ENCODE results near the gene PLS3. TPM values are rescaled to one million over a fixed set of nuclear protein-coding genes. Genes with fewer than 3 reads are reported as not detected.
A peak's percentile ranks its signal among the peaks of the same experiment; 100 is the strongest.

PLS3 gene
- total and polyA plus RNA-seq, 4 donors: 241 to 708 (median 430) TPM

DNA sequence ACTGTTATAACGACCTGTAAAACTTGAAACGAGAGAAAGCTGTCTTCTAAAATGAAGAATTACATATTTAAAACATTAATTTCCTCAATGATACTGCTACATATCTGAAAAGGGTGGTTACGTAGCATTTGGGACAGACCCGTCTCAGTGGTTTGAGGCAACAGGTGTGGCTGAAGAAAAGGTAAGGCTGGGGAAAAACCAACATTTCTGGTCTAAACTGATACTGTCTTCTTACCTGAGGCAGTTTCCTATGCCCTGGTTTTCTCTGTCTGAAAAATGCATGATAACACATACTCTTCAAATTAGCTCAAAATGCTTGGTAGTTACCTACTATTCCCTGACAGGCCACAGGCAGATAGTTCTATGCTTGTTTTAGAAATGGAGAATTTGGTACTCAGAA is 30.4 kb downstream of the PLS3 start:
- H3K27me3 ChIP-seq (ENCODE audit: control insufficient read depth in 1 of 2, insufficient read depth in 2 of 2, low read length in 1 of 2): no peaks in the 10 kb centered on the region
- WGBS, 2 donors: 17 to 35% methylated on average over 4 of the region's 4 CpGs
- no peak overlapping the region for H3K4me3 ChIP-seq (ENCODE audit: low read length in 2 of 2)
- DNase-seq: no peak
- ATAC-seq (ENCODE audit: low FRiP score): no peak
- no peaks in the 10 kb centered on the region for H3K9me3 ChIP-seq (ENCODE audit: control insufficient read depth, low read length)
- H3K36me3 ChIP-seq (ENCODE audit: control insufficient read depth in 1 of 2, insufficient read depth in 2 of 2, low read length in 1 of 2): no peaks in the 10 kb centered on the region
- intact Hi-C loops (cut with DNase I): no loop called here
- H3K27ac ChIP-seq (ENCODE audit: low read depth in 1 of 2, low read length in 2 of 2): peak overlapping the region in 1 of 2 donors; percentile 77
- no peaks in the 10 kb centered on the region for H3K4me1 ChIP-seq (ENCODE audit: control insufficient read depth in 1 of 2, insufficient read depth in 2 of 2, low read length in 2 of 2)

DNA sequence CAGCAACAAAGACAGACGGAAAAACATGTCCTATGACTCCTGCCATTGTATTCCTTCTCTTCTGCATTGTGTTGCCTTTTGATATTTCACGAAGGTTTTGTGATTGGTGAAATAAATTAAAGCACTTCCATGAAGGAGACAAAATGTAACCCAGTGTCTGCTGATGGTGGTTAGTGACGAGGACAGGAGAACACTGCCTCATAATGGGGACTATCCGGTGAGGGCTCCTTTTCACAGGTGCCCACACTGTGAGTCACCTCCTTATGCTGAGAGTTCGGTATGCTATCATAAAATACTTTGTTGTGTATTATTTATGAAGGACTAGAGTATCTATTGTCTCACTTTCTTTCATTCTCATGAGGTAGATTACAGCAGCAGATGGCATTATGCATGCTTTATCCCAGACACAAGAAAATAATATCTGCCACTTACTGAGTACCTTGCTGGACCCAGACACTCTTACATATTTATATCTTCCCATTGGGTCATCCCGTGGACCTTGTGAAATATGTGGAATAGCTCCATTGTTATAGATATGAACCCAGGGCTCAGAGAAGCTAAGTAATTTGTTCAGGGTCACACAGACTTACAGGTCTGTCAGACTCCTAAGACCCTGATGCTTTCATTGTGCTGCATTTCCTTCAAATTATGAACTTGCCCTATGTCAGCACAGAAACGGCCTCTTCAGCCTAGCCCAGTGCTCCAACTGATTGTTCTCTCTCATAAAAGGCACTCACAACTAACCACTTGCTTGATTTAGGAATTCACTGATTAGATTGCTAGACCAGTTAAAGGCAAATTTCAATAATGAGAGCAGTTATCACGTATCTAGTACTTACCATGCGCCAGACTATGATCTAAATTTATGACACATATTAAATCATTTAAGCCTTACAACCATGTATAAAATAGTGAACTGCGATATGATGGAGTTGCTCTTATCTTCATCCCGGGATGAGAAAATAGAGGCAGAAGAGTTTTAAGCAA is 31.2 kb downstream of the PLS3 start:
- peak overlapping the region; percentile 77 to 84 for H3K27ac ChIP-seq (ENCODE audit: low read depth in 1 of 2, low read length in 2 of 2)
- H3K4me3 ChIP-seq (ENCODE audit: low read length in 2 of 2): peak overlapping the region in 1 of 2 donors; percentile 31
- ATAC-seq (ENCODE audit: low FRiP score): peak; percentile 8
- H3K36me3 ChIP-seq (ENCODE audit: control insufficient read depth in 1 of 2, insufficient read depth in 2 of 2, low read length in 1 of 2): no peaks in the 10 kb centered on the region
- DNase-seq: no peak
- no peaks in the 10 kb centered on the region for H3K9me3 ChIP-seq (ENCODE audit: control insufficient read depth, low read length)
- 6 to 26% methylated on average over 11 of the region's 11 CpGs for WGBS, 2 donors
- no peaks in the 10 kb centered on the region for H3K27me3 ChIP-seq (ENCODE audit: control insufficient read depth in 1 of 2, insufficient read depth in 2 of 2, low read length in 1 of 2)
- no peaks in the 10 kb centered on the region for H3K4me1 ChIP-seq (ENCODE audit: control insufficient read depth in 1 of 2, insufficient read depth in 2 of 2, low read length in 2 of 2)
- intact Hi-C loops (cut with DNase I): no loop called here

DNA sequence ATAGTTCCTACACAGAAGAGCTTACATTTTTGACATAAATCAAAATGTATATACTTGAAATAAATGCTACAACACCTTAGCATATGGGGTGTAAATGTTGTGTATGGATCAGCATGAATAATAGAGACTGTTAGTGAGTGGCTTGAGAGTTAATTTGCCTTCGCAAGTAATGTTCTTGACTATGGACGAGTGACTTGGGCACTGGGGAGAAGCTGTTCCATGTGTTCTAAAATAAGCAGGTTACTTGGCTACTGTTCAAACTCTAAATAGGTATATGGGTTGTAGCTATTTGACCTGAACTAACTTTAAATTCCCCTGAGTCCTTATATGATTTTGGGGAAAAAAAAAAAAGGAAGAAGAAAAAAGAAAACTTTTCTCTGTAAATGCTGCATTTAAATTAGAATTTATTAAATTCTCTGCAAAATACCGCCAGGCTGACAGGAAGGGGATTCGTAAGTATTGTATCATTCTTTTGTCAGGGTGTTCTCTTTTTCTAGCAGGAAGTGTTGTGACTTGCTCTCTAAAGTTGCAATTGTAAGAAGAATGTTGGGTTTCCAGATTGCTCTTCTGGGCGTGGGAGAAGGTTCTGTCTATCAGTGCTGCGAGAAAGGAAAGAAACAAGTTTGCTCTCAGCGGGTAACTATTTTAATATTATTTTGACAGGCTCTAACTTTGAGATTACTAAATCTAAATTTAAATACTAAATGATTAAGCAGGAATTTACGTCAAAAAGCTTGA is 32.2 kb downstream of the PLS3 start:
- no peaks in the 10 kb centered on the region for H3K4me1 ChIP-seq (ENCODE audit: control insufficient read depth in 1 of 2, insufficient read depth in 2 of 2, low read length in 2 of 2)
- H3K27me3 ChIP-seq (ENCODE audit: control insufficient read depth in 1 of 2, insufficient read depth in 2 of 2, low read length in 1 of 2): no peaks in the 10 kb centered on the region
- DNase-seq (no peak), ATAC-seq (ENCODE audit: low FRiP score) (peak; percentile 32)
- WGBS, 2 donors: 4 to 11% methylated on average over 8 of the region's 8 CpGs
- H3K9me3 ChIP-seq (ENCODE audit: control insufficient read depth, low read length): no peaks in the 10 kb centered on the region
- H3K36me3 ChIP-seq (ENCODE audit: control insufficient read depth in 1 of 2, insufficient read depth in 2 of 2, low read length in 1 of 2): no peaks in the 10 kb centered on the region
- peak overlapping the region in 1 of 2 donors; percentile 31 for H3K4me3 ChIP-seq (ENCODE audit: low read length in 2 of 2)
- H3K27ac ChIP-seq (ENCODE audit: low read depth in 1 of 2, low read length in 2 of 2): peak overlapping the region in 1 of 2 donors; percentile 76
- intact Hi-C loops (cut with DNase I): no loop called here

DNA sequence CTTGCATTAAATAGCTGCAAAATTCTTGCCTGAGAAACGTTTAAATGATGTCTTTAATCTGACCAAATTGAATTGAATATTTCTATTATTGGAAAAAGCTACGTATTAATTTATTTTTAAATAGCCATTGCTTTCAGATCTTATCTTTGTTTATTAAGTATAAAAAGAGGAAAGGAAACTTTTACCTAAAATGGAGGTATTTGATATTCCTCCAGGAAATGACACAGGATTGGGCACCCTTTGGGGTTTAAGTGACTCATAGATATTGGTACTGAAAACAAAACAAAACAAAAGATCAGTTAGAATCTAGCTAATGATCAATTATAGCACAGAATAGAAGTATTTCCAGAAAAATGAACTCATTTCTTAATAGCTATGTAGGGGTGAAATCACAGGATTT is 34.1 kb downstream of the PLS3 start:
- 8 to 10% methylated on average over 2 of the region's 2 CpGs for WGBS, 2 donors
- H3K4me1 ChIP-seq (ENCODE audit: control insufficient read depth in 1 of 2, insufficient read depth in 2 of 2, low read length in 2 of 2): no peaks in the 10 kb centered on the region
- DNase-seq (no peak), ATAC-seq (ENCODE audit: low FRiP score) (no peak)
- H3K27me3 ChIP-seq (ENCODE audit: control insufficient read depth in 1 of 2, insufficient read depth in 2 of 2, low read length in 1 of 2): no peaks in the 10 kb centered on the region
- no peak overlapping the region for H3K27ac ChIP-seq (ENCODE audit: low read depth in 1 of 2, low read length in 2 of 2)
- intact Hi-C loops (cut with DNase I): no loop called here
- H3K9me3 ChIP-seq (ENCODE audit: control insufficient read depth, low read length): no peaks in the 10 kb centered on the region
- H3K36me3 ChIP-seq (ENCODE audit: control insufficient read depth in 1 of 2, insufficient read depth in 2 of 2, low read length in 1 of 2): no peaks in the 10 kb centered on the region
- H3K4me3 ChIP-seq (ENCODE audit: low read length in 2 of 2): peak overlapping the region in 1 of 2 donors; percentile 33

DNA sequence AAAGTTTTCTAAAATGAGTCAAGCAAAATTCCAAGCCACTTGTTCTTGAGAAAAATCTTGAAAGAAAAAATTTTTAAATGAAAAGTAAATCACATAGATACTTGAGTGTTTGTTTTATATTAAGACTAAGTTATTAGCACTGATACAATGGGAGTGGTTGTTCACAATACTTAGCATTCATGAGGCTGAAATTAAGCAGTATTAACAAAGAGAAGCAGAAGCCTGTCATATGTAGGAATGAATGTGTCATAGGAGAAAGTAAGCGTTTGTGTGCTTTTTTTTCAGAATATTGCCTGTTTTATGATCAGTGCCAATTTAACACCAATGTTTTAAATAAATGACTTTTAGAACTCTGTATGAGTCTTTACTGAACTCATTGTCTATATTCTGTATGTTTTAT is 37.6 kb downstream of the PLS3 start:
- H3K27ac ChIP-seq (ENCODE audit: low read depth in 1 of 2, low read length in 2 of 2): no peak overlapping the region
- 11 to 32% methylated on average over 1 of the region's 1 CpG for WGBS, 2 donors
- no peaks in the 10 kb centered on the region for H3K9me3 ChIP-seq (ENCODE audit: control insufficient read depth, low read length)
- no peak overlapping the region for H3K4me3 ChIP-seq (ENCODE audit: low read length in 2 of 2)
- peaks cover 0 to 6% of the 10 kb centered on the region in 2 donors for H3K4me1 ChIP-seq (ENCODE audit: control insufficient read depth in 1 of 2, insufficient read depth in 2 of 2, low read length in 2 of 2)
- no peaks in the 10 kb centered on the region for H3K36me3 ChIP-seq (ENCODE audit: control insufficient read depth in 1 of 2, insufficient read depth in 2 of 2, low read length in 1 of 2)
- intact Hi-C loops (cut with DNase I): no loop called here
- ATAC-seq (ENCODE audit: low FRiP score) (no peak), DNase-seq (no peak)
- no peaks in the 10 kb centered on the region for H3K27me3 ChIP-seq (ENCODE audit: control insufficient read depth in 1 of 2, insufficient read depth in 2 of 2, low read length in 1 of 2)

DNA sequence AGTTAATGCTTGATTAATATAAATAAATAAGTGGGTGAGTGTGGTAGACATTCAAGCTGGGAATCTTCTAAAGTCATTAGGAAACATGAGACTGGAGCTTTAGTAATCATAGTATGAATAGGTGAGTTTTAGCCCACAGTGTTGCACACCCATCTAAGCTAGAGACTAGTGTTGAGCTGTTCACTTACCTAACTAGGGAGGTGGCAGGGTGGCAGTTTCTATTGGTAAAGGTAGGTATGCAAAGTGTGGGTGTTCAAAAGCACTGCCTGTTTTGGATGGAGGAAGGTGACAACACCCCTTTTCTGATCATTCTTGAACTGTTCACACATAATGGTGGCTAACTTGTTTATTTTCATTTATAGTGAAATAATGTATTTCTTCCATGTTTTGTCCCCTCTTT is 41.3 kb downstream of the PLS3 start:
- Histone ChIP-seq H3K27ac (ENCODE audit: low read depth in 1 of 2, low read length in 2 of 2) (peak overlapping the region; percentile 14 to 75), H3K36me3 (ENCODE audit: control insufficient read depth in 1 of 2, insufficient read depth in 2 of 2, low read length in 1 of 2) (no peaks in the 10 kb centered on the region), H3K9me3 (ENCODE audit: control insufficient read depth, low read length) (no peaks in the 10 kb centered on the region), H3K4me1 (ENCODE audit: control insufficient read depth in 1 of 2, insufficient read depth in 2 of 2, low read length in 2 of 2) (peaks cover 0 to 6% of the 10 kb centered on the region in 2 donors), H3K27me3 (ENCODE audit: control insufficient read depth in 1 of 2, insufficient read depth in 2 of 2, low read length in 1 of 2) (no peaks in the 10 kb centered on the region), H3K4me3 (ENCODE audit: low read length in 2 of 2) (no peak overlapping the region)
- ATAC-seq (ENCODE audit: low FRiP score) (no peak), DNase-seq (no peak)
- intact Hi-C loops (cut with DNase I): no loop called here

DNA sequence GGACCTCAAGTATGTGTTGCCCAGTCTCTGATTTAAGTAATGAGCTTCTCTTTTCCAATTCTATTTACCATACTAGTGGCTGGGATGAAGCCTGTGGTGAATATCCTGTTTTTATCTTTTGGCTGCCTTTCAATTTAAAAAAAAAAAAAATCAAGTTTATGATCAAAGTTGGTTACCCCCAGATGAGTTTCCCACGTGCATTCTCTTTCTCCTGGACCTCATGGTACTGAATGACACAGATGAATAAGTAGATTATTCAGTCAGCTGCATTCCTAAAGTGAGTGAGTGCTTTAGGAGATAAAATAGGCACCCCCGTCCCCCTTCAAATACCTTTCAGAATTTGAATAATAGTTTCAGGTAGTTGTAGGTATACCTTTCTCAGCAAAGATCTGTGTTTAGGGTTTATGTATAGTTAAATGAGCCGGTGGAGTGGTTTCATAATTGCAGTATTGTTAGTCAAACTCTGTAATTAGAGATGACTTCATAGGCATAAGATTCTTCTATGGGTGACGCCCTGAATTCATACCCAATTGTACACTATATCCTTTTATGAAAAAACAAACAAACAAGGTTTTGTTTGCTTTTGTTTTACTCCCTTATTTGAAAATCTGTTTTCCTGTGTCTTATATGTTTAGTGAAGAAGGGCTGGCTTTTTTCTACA is 41.9 kb downstream of the PLS3 start:
- no peak overlapping the region for H3K4me3 ChIP-seq (ENCODE audit: low read length in 2 of 2)
- DNase-seq (no peak), ATAC-seq (ENCODE audit: low FRiP score) (no peak)
- no peaks in the 10 kb centered on the region for H3K27me3 ChIP-seq (ENCODE audit: control insufficient read depth in 1 of 2, insufficient read depth in 2 of 2, low read length in 1 of 2)
- no peak overlapping the region for H3K27ac ChIP-seq (ENCODE audit: low read depth in 1 of 2, low read length in 2 of 2)
- H3K36me3 ChIP-seq (ENCODE audit: control insufficient read depth in 1 of 2, insufficient read depth in 2 of 2, low read length in 1 of 2): no peaks in the 10 kb centered on the region
- H3K9me3 ChIP-seq (ENCODE audit: control insufficient read depth, low read length): no peaks in the 10 kb centered on the region
- peaks cover 0 to 6% of the 10 kb centered on the region in 2 donors for H3K4me1 ChIP-seq (ENCODE audit: control insufficient read depth in 1 of 2, insufficient read depth in 2 of 2, low read length in 2 of 2)
- intact Hi-C loops (cut with DNase I): no loop called here
- WGBS, 2 donors: 21 to 24% methylated on average over 4 of the region's 4 CpGs

DNA sequence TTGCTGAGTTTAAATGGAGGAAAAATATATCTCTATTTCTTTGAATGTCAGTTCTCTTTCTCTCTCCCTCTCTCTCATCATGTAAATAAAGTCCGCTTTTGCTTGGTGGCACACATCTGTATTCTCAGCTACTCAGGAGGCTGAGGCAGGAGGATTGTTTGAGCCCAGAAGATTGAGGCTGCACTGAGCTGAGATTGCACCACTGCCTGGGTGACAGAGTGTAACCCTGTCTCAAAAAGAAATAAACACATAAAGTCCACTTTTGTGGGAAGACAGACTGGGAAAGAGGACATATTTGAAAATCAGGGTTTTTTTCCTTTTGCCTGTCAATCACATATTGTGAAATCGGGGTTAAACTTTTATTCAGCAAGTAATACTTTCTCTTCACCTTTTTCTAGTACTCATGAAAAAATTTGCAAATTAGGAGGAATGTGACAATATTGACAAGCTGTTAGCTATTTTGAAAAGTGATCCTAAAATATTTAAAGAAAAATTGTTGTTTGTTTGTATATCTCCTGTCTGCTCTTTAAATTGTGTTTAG is 42.6 kb downstream of the PLS3 start:
- DNase-seq (no peak), ATAC-seq (ENCODE audit: low FRiP score) (no peak)
- Histone ChIP-seq H3K27ac (ENCODE audit: low read depth in 1 of 2, low read length in 2 of 2) (peak overlapping the region in 1 of 2 donors; percentile 19), H3K4me1 (ENCODE audit: control insufficient read depth in 1 of 2, insufficient read depth in 2 of 2, low read length in 2 of 2) (peaks cover 0 to 6% of the 10 kb centered on the region in 2 donors), H3K36me3 (ENCODE audit: control insufficient read depth in 1 of 2, insufficient read depth in 2 of 2, low read length in 1 of 2) (no peaks in the 10 kb centered on the region), H3K27me3 (ENCODE audit: control insufficient read depth in 1 of 2, insufficient read depth in 2 of 2, low read length in 1 of 2) (no peaks in the 10 kb centered on the region), H3K9me3 (ENCODE audit: control insufficient read depth, low read length) (no peaks in the 10 kb centered on the region), H3K4me3 (ENCODE audit: low read length in 2 of 2) (no peak overlapping the region)
- intact Hi-C loops (cut with DNase I): no loop called here
- 66 to 89% methylated on average over 2 of the region's 2 CpGs for WGBS, 2 donors

Data from aorta (tissue), 5 donors.